ENCODE data around the gene ALDH3A2.

- no peak for TF ChIP-seq POLR2A (IDR thresholded peaks at IDR 0.05)
- no peak for TF ChIP-seq CTCF (IDR thresholded peaks at IDR 0.05)
Measured at GRCh38 chr17:19613979-19614378, 34.6 kb upstream of the ALDH3A2 start.

All from testis (tissue), 2 donors.